GM13976 (cell line): Measurements from ENCODE around the gene PTPRM.

Experiments used
- DNase-seq: peaks from one replicate; pipeline ENCODE4 v3.0.0; 2012; ENCODE audit warnings: low spot score
- in situ Hi-C: fragments of 300-500 bp; cut with MboI; formaldehyde crosslinking; loops from one replicate; pipeline ENCODE4 v1.12.0; 2022; ENCODE audit warnings: low sequenced_read_pairs, mixed read lengths, inconsistent platforms; ENCODE audit not compliant: unreplicated experiment
- TF ChIP-seq, protein P1 (sequence below): IDR thresholded peaks from 2 replicates; pipeline ENCODE4 v1.5.1; 2012; ENCODE audit warnings: borderline replicate concordance, mild to moderate bottlenecking; ENCODE audit not compliant: insufficient read depth; ENCODE audit errors: extremely low read depth, missing control alignments, control extremely low read depth

PTPRM gene

GRCh38 chr18:7575465-7576028 is 8.4 kb downstream of the PTPRM start:
- in situ Hi-C loops: no loop called here
- DNase-seq: no peak
- TF ChIP-seq, protein P1, sequence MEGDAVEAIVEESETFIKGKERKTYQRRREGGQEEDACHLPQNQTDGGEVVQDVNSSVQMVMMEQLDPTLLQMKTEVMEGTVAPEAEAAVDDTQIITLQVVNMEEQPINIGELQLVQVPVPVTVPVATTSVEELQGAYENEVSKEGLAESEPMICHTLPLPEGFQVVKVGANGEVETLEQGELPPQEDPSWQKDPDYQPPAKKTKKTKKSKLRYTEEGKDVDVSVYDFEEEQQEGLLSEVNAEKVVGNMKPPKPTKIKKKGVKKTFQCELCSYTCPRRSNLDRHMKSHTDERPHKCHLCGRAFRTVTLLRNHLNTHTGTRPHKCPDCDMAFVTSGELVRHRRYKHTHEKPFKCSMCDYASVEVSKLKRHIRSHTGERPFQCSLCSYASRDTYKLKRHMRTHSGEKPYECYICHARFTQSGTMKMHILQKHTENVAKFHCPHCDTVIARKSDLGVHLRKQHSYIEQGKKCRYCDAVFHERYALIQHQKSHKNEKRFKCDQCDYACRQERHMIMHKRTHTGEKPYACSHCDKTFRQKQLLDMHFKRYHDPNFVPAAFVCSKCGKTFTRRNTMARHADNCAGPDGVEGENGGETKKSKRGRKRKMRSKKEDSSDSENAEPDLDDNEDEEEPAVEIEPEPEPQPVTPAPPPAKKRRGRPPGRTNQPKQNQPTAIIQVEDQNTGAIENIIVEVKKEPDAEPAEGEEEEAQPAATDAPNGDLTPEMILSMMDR: no peak

GRCh38 chr18:7576077-7576476 is 9.0 kb downstream of the PTPRM start:
- TF ChIP-seq, protein P1: no peak
- in situ Hi-C loops: no loop called here
- DNase-seq: no peak

DNA sequence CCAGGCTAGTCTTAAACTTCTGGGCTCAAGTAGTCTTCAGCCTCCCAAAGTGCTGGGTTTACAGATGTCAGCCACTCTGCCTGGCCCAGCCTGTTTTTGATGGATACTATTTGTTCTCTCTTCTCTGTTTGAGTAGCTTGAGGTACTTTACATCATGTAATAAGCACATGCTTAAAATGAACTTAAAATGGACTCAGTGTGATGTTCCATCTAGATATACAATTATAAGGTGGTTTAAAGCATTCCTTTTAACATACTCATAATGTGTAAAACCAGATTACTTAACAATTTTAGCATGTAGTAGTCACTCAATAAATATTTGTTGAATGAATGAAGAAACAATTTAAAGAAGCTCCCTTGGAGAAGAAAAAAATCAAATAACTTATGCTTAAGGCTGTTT is 9.6 kb downstream of the PTPRM start:
- in situ Hi-C loops: no loop called here
- TF ChIP-seq, protein P1: no peak
- no peak for DNase-seq

DNA sequence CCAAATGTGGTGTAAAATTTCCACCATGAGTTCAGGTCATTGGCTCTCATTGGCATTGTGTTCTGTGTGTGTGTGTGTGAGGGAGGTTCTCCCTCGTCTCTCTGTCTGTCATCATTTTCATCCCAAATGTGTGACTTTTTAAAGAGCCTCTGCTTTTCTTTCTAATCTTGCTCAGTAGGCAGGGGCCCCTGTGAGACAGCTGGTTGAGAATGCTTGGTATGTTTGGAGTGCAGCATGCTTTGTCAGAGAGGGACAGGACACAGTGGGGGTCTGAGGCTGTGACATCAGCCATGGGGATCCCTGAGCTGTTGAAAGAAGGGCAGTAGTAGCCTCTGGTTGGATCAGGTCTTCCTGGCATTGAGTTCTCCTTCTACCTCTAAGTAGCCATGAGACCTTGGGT is 10.6 kb downstream of the PTPRM start:
- TF ChIP-seq, protein P1: no peak
- in situ Hi-C loops: no loop called here
- no peak for DNase-seq

- in situ Hi-C loops: no loop called here
- DNase-seq: no peak
Observed at GRCh38 chr18:7579176-7579917, 12.2 kb downstream of the PTPRM start.

GRCh38 chr18:7579918-7580542 is 12.9 kb downstream of the PTPRM start:
- DNase-seq: no peak
- in situ Hi-C loops: no loop called here
- TF ChIP-seq, protein P1: no peak

More at GRCh38 chr18:7579176-7579917, 12.2 kb downstream of the PTPRM start:
- TF ChIP-seq, protein P1: no peak
